ENCODE measurements around the gene CBFA2T2. TPM values are rescaled to one million over a fixed set of nuclear protein-coding genes. Genes with fewer than 3 reads are reported as not detected.
A peak's percentile ranks its signal among the peaks of the same experiment; 100 is the strongest.

CBFA2T2 gene
- total RNA-seq, 1 experiment from 2014 or later: 7.5 TPM

- no peak for DNase-seq
- no peaks in the 10 kb centered on the region for H3K27me3 ChIP-seq (ENCODE audit: control insufficient read depth, insufficient read depth, low read length)
- H3K36me3 ChIP-seq (replicated peaks; ENCODE audit: control insufficient read depth, insufficient read depth, low read length): peaks cover 17% of the 10 kb centered on the region
- H3K4me3 ChIP-seq (ENCODE audit: insufficient read depth, low read depth, low read length): peak overlapping the region; percentile 80
Measured at GRCh38 chr20:33673114-33673409, 183.2 kb downstream of the CBFA2T2 start.

DNA sequence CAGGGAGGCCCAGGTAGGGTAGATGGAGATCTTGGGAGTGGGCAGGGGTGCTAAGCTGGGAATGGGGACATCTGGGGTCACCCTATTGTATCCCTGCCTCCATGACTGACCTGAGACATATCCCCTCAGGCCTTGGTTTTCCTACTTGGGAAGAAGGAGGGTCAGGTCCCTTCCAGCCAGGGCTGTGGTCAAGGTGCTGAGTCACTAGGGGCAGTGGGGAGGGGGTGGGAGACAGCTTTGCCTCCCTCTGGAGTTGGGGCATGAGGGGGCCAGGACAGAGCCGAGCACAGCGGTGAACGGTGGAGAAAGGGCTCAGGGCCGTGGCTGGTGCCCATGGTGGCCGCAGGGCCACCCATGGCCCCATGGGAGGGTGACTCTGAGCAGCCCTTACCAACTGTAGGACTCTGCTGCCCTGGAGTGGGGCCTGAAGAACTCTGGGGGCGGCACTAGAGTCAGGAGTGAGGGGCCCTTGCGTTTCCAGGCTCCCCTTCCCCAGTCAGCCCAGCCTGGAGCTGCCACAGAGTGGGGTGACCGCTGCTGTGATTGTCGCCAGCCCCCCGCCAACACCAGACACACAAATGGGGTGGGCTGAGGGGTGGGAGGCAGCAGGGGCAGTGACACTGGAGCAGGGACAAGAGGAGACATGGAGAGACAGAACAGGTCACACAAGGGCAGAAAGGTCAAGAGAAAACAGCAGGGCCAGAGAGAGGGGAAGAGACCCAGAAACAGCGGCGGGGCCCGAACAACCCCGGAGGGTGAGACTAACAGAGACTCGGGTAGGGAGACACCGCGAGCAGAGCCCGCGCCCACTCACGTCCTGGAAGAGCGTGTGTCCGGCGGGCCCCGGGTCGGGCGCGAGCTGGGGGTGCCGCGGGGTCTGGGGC lies 183.8 kb downstream of the CBFA2T2 start:
- DNase-seq: peak; percentile 72
- H3K27me3 ChIP-seq (ENCODE audit: control insufficient read depth, insufficient read depth, low read length): no peaks in the 10 kb centered on the region
- peaks cover 20% of the 10 kb centered on the region for H3K36me3 ChIP-seq (replicated peaks; ENCODE audit: control insufficient read depth, insufficient read depth, low read length)
- peak overlapping the region; percentile 80 for H3K4me3 ChIP-seq (ENCODE audit: insufficient read depth, low read depth, low read length)

DNA sequence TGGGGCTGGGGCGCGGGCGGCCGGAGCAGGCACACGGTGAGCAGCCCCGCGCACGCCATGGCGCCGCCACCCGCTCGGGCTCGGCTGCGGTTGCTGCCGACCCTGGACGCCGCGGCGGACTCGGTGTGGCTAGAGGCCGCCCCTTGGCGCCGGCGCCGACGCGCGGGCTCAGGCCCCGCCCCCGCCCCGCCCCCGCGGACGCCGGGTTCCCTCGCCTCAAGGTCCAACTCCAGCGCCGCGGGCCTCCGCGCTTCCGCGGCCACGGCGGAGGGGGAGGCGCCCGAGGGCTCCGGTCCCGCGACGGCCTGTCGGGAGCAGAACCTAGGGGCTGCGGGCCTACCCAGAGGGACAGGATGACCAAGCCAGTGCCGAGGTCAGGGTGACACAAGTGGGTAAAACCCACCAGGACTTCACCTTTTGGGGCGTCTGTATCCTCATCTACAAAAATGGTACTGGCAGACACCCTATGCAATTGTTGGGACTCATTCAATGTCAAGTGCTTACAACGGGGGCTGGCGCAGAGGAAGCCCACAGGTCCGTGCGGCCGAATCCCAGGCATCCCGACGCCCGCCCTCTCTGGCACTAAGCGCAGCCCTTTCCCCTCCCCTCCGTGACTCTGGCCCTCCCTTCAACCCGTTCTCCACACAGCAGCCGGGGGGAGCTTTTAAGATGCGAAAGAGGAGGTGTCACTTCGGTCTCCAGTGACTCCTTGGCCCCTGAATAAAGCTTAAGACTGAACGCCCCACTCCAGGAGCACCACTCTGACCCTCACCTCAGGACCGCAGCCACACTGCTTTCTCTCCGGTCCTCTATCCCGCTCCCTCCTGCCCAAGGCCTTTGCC lies 184.6 kb downstream of the CBFA2T2 start, which contains the start of gene NECAB3:
Gene NECAB3 (minus strand): TSS at position 135 of the 842 bp plus-strand sequence. CDS start 76 bp downstream, at position 59.
- DNase-seq: peak; percentile 99
- Histone ChIP-seq H3K36me3 (replicated peaks; ENCODE audit: control insufficient read depth, insufficient read depth, low read length) (peaks cover 22% of the 10 kb centered on the region), H3K27me3 (ENCODE audit: control insufficient read depth, insufficient read depth, low read length) (no peaks in the 10 kb centered on the region), H3K4me3 (ENCODE audit: insufficient read depth, low read depth, low read length) (peak within 1 kb of the TSS; percentile 80)

GRCh38 chr20:33675136-33675959 lies 185.5 kb downstream of the CBFA2T2 start:
- DNase-seq: peak; percentile 54
- Histone ChIP-seq H3K4me3 (ENCODE audit: insufficient read depth, low read depth, low read length) (peak overlapping the region; percentile 80), H3K27me3 (ENCODE audit: control insufficient read depth, insufficient read depth, low read length) (no peaks in the 10 kb centered on the region), H3K36me3 (replicated peaks; ENCODE audit: control insufficient read depth, insufficient read depth, low read length) (peaks cover 29% of the 10 kb centered on the region)

DNA sequence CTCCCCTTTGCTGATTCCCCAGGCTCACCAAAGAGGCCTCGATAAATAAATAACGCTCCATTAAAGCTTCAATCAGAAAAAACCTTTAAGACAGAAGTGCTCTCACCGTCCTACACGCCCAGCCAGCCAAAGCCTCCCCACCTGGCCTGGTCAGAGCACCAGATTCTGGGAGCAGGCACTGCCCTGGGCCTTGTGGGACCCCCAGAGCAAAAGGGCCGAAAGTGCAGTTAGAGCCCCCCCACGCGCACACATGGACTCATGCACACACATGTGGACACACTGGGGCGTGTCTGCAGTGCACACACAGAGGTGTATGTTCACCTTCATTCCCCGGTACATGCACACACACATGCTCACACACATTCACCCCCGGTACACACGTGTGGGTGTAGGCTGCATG lies 186.2 kb downstream of the CBFA2T2 start:
- Histone ChIP-seq H3K27me3 (ENCODE audit: control insufficient read depth, insufficient read depth, low read length) (no peaks in the 10 kb centered on the region), H3K36me3 (replicated peaks; ENCODE audit: control insufficient read depth, insufficient read depth, low read length) (peaks cover 28% of the 10 kb centered on the region), H3K4me3 (ENCODE audit: insufficient read depth, low read depth, low read length) (no peak overlapping the region)
- peak; percentile 55 for DNase-seq

GRCh38 chr20:33676652-33677645 lies 187.1 kb downstream of the CBFA2T2 start:
- DNase-seq: peak; percentile 54
- Histone ChIP-seq H3K36me3 (replicated peaks; ENCODE audit: control insufficient read depth, insufficient read depth, low read length) (peaks cover 28% of the 10 kb centered on the region), H3K27me3 (ENCODE audit: control insufficient read depth, insufficient read depth, low read length) (no peaks in the 10 kb centered on the region), H3K4me3 (ENCODE audit: insufficient read depth, low read depth, low read length) (no peak overlapping the region)

DNA sequence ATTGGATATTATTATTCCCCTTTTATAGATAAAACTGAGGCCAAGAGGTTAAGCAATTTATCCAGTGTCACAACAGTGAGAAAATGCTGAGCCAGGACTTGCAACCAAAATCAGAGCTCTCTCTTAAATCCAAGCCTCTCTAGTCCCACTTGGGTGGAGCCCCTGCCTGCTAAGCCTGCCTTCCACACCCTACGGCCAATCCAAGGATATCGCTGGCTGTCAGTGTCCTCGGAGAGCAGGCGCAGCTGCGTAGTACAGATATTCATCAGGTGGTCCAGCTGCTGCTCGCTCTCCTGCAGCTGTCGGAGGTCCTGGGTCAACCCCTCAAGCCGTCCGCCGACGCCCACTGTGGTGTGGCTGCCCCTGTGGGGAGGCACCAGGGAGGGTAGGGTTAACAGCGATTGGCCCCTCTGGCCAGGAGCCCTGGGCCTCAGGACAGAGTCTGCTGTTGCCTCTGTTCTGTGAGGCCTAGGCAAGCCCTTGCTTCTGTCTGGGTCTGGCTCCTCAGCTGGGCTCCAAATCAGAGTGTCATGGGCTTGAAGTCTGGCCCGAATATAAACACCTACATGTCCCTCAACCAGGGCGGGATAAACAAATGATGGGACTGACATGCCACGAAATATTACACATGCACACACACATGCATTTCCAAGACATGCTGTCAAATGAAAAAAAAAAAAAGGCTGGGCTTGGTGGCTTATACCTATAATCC lies 188.3 kb downstream of the CBFA2T2 start:
- H3K27me3 ChIP-seq (ENCODE audit: control insufficient read depth, insufficient read depth, low read length): no peaks in the 10 kb centered on the region
- H3K36me3 ChIP-seq (replicated peaks; ENCODE audit: control insufficient read depth, insufficient read depth, low read length): peaks cover 28% of the 10 kb centered on the region
- no peak overlapping the region for H3K4me3 ChIP-seq (ENCODE audit: insufficient read depth, low read depth, low read length)
- peak; percentile 39 for DNase-seq

- no peak overlapping the region for H3K4me3 ChIP-seq (ENCODE audit: insufficient read depth, low read depth, low read length)
- no peaks in the 10 kb centered on the region for H3K27me3 ChIP-seq (ENCODE audit: control insufficient read depth, insufficient read depth, low read length)
- H3K36me3 ChIP-seq (replicated peaks; ENCODE audit: control insufficient read depth, insufficient read depth, low read length): peaks cover 28% of the 10 kb centered on the region
- DNase-seq: peak; percentile 40
Measured at GRCh38 chr20:33679758-33680485, 190.0 kb downstream of the CBFA2T2 start.

DNA sequence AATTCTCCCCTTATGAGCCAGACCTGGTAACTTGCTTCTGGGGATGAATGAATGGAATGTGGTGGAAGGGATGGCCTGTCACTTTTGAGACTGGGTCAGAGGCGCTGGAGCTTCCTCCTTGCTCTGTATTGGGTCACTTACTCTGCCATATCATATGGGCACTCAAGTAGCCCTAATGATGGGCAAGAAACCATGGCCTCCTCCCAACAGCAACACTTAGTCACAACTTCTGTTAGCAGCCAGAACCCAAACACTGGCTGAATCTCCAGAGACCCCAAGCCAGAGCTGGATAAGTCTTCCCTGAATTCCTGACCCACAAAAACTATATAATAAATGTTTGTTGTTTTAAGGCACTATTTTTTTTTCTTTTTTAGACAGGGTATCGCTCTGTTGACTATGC lies 190.8 kb downstream of the CBFA2T2 start:
- Histone ChIP-seq H3K36me3 (replicated peaks; ENCODE audit: control insufficient read depth, insufficient read depth, low read length) (peaks cover 28% of the 10 kb centered on the region), H3K27me3 (ENCODE audit: control insufficient read depth, insufficient read depth, low read length) (no peaks in the 10 kb centered on the region), H3K4me3 (ENCODE audit: insufficient read depth, low read depth, low read length) (no peak overlapping the region)
- DNase-seq: no peak

GRCh38 chr20:33681288-33681687 lies 191.4 kb downstream of the CBFA2T2 start:
- DNase-seq: no peak
- no peak overlapping the region for H3K4me3 ChIP-seq (ENCODE audit: insufficient read depth, low read depth, low read length)
- peaks cover 27% of the 10 kb centered on the region for H3K36me3 ChIP-seq (replicated peaks; ENCODE audit: control insufficient read depth, insufficient read depth, low read length)
- H3K27me3 ChIP-seq (ENCODE audit: control insufficient read depth, insufficient read depth, low read length): no peaks in the 10 kb centered on the region

DNA sequence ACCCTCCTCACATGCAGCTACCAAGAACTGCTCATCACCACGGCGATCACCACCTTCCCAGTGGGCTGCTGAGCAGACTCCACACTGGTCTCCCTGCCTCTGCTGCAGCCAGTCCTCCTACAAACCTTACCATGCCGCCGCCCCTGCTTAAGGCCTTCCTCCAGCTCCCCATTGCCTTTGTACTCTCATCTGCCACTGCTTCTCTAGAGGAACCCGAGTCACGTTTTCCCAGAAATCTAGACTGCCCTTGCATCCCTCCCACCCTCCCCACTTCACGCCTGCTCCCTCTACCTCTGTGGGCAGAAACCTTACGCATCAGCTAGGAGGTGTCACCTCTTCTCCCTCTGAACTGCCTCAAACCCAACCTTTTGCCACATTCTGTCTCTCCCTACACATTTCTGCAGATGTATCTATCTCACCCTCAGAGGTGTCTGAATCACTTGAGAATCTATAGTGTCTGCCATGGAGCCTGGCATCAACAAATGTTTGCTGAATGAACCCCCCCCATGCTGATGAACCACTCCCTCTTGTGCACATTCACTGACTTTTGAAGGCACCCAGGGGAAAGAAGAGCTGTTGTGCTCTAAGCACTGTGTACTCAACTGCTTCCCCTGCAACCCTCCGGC lies 191.9 kb downstream of the CBFA2T2 start:
- no peak for DNase-seq
- H3K36me3 ChIP-seq (replicated peaks; ENCODE audit: control insufficient read depth, insufficient read depth, low read length): peaks cover 24% of the 10 kb centered on the region
- no peak overlapping the region for H3K4me3 ChIP-seq (ENCODE audit: insufficient read depth, low read depth, low read length)

More for the DNA sequence above, 191.9 kb downstream of the CBFA2T2 start:
- no peaks in the 10 kb centered on the region for H3K27me3 ChIP-seq (ENCODE audit: control insufficient read depth, insufficient read depth, low read length)

Data from H7 (cell line).